ENCODE data around the gene NME2.

NME2 gene

DNA sequence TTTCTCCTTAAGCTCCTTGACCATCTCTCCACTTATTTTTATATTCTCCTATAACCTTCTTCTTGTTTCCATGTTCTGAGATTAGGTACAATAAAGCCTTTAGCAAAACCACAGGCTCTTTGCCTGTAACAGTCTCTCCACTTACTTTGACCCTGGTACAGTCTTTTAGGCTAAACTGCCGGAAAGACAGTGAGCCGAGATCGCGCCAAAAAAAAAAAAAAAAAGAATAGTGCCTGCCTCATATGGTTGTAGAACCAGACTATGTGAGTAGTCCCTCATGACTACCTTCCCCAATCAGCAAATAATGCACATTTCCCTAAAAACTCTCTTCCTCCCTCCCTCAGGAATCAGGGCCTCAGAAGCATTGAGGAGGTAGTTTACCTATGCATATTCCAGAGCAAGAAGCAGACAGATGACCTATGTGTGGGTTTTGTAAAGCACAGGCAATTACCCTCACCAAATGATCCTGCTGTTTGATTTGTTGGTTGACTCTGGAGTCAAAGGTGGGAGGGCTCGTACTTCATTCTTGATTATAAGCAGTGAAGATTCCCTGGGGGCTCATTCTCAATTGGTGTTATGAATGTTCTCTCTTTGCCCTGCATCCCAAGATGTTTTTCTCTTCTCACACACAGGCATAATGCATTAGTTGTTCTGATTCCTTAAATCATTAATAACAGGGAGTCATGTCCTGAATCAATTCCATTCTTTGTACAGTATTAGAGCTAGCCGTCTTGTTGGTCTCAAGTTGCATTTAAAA, 21.8 kb upstream of the NME2 start:
- no peaks in the 10 kb centered on the region for H4K20me1 ChIP-seq (ENCODE audit: low read depth, low read length)
- no peak for TF ChIP-seq EZH2phosphoT487 (conservative IDR thresholded peaks at IDR 0.05; ENCODE audit: low read length)
- TF ChIP-seq, protein P1, sequence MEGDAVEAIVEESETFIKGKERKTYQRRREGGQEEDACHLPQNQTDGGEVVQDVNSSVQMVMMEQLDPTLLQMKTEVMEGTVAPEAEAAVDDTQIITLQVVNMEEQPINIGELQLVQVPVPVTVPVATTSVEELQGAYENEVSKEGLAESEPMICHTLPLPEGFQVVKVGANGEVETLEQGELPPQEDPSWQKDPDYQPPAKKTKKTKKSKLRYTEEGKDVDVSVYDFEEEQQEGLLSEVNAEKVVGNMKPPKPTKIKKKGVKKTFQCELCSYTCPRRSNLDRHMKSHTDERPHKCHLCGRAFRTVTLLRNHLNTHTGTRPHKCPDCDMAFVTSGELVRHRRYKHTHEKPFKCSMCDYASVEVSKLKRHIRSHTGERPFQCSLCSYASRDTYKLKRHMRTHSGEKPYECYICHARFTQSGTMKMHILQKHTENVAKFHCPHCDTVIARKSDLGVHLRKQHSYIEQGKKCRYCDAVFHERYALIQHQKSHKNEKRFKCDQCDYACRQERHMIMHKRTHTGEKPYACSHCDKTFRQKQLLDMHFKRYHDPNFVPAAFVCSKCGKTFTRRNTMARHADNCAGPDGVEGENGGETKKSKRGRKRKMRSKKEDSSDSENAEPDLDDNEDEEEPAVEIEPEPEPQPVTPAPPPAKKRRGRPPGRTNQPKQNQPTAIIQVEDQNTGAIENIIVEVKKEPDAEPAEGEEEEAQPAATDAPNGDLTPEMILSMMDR (IDR thresholded peaks at IDR 0.05; ENCODE audit: insufficient read depth, low read length, poor library complexity, severe bottlenecking), result no peak
- H3K4me3 ChIP-seq (ENCODE audit: insufficient read depth, low read length, poor library complexity, severe bottlenecking), result no peak overlapping the region
- H3F3A ChIP-seq (ENCODE audit: insufficient read depth), result no peaks in the 10 kb centered on the region
- no peaks in the 10 kb centered on the region for H3K9me2 ChIP-seq (replicated peaks; ENCODE audit: insufficient read depth, low read length)
- H3K9ac ChIP-seq (ENCODE audit: low read length), result no peak overlapping the region
- no peak overlapping the region for H3K27ac ChIP-seq (ENCODE audit: low read depth, low read length)
- no peaks in the 10 kb centered on the region for H3K9me3 ChIP-seq (ENCODE audit: insufficient read depth, low read length)
- H3K27me3 ChIP-seq (ENCODE audit: low read length), result no peaks in the 10 kb centered on the region
- no peaks in the 10 kb centered on the region for H3K79me2 ChIP-seq (ENCODE audit: insufficient read depth, low read length)
- no peaks in the 10 kb centered on the region for H3K36me3 ChIP-seq (ENCODE audit: low read length)
- no peak overlapping the region for H3K4me2 ChIP-seq (ENCODE audit: low read depth, low read length, poor library complexity, severe bottlenecking)
- H2AFZ ChIP-seq (ENCODE audit: low read depth, low read length, severe bottlenecking), result no peak overlapping the region

GRCh38 chr17:51147650-51148049, 18.6 kb upstream of the NME2 start:
- no peak overlapping the region for H2AFZ ChIP-seq (ENCODE audit: low read depth, low read length, severe bottlenecking)

DNA sequence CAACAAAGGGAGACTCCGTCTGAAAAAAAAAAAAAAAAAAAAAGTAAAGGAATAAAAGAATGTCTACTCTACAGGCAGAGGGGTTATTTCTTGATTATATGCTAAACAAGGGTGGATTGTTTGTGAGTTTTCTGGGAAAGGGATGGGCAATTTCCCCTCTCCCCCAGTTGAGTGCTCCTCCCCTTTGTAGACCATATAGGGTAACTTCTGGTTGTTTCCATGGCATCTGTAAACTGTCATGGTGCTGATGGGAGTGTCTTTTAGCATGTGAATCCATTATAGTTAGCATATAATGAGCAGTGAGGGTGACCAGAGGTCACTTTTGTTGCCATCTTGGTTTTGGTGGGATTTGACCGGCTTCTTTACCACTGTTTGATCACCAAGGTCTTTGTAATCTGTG, 17.0 kb upstream of the NME2 start:
- H3K27me3 ChIP-seq (ENCODE audit: low read length), result no peaks in the 10 kb centered on the region
- no peak overlapping the region for H3K4me2 ChIP-seq (ENCODE audit: low read depth, low read length, poor library complexity, severe bottlenecking)
- H3F3A ChIP-seq (ENCODE audit: insufficient read depth), result no peaks in the 10 kb centered on the region
- no peaks in the 10 kb centered on the region for H3K9me3 ChIP-seq (ENCODE audit: insufficient read depth, low read length)
- H3K4me3 ChIP-seq (ENCODE audit: insufficient read depth, low read length, poor library complexity, severe bottlenecking), result no peak overlapping the region
- H3K36me3 ChIP-seq (ENCODE audit: low read length), result no peaks in the 10 kb centered on the region
- TF ChIP-seq, protein P1 (IDR thresholded peaks at IDR 0.05; ENCODE audit: insufficient read depth, low read length, poor library complexity, severe bottlenecking), result no peak
- TF ChIP-seq EZH2phosphoT487 (conservative IDR thresholded peaks at IDR 0.05; ENCODE audit: low read length), result no peak
- H3K9ac ChIP-seq (ENCODE audit: low read length), result no peak overlapping the region
- H3K79me2 ChIP-seq (ENCODE audit: insufficient read depth, low read length), result peaks cover 8% of the 10 kb centered on the region
- H3K9me2 ChIP-seq (replicated peaks; ENCODE audit: insufficient read depth, low read length), result no peaks in the 10 kb centered on the region
- no peaks in the 10 kb centered on the region for H4K20me1 ChIP-seq (ENCODE audit: low read depth, low read length)
- H2AFZ ChIP-seq (ENCODE audit: low read depth, low read length, severe bottlenecking), result no peak overlapping the region
- no peak overlapping the region for H3K27ac ChIP-seq (ENCODE audit: low read depth, low read length)

More at GRCh38 chr17:51147650-51148049, 18.6 kb upstream of the NME2 start:
- H3K4me2 ChIP-seq (ENCODE audit: low read depth, low read length, poor library complexity, severe bottlenecking), result no peak overlapping the region
- no peaks in the 10 kb centered on the region for H3K9me3 ChIP-seq (ENCODE audit: insufficient read depth, low read length)
- no peaks in the 10 kb centered on the region for H3K36me3 ChIP-seq (ENCODE audit: low read length)
- no peak overlapping the region for H3K9ac ChIP-seq (ENCODE audit: low read length)
- H3K9me2 ChIP-seq (replicated peaks; ENCODE audit: insufficient read depth, low read length), result no peaks in the 10 kb centered on the region
- H4K20me1 ChIP-seq (ENCODE audit: low read depth, low read length), result no peaks in the 10 kb centered on the region
- H3K4me3 ChIP-seq (ENCODE audit: insufficient read depth, low read length, poor library complexity, severe bottlenecking), result no peak overlapping the region
- H3K27ac ChIP-seq (ENCODE audit: low read depth, low read length), result no peak overlapping the region
- H3K79me2 ChIP-seq (ENCODE audit: insufficient read depth, low read length), result no peaks in the 10 kb centered on the region
- H3K27me3 ChIP-seq (ENCODE audit: low read length), result no peaks in the 10 kb centered on the region
- no peaks in the 10 kb centered on the region for H3F3A ChIP-seq (ENCODE audit: insufficient read depth)
- TF ChIP-seq, protein P1 (IDR thresholded peaks at IDR 0.05; ENCODE audit: insufficient read depth, low read length, poor library complexity, severe bottlenecking), result no peak
- no peak for TF ChIP-seq EZH2phosphoT487 (conservative IDR thresholded peaks at IDR 0.05; ENCODE audit: low read length)
